Kidney tubule cell (primary cell): ENCODE measurements around the gene BNC2.
A peak's percentile ranks its signal among the peaks of the same experiment; 100 is the strongest.
"Not testable (repeated sequence)": the region's sequence is repeated elsewhere in the genome, so short reads cannot be mapped to it uniquely, and the experiment has no call there.

Source experiments
- DNase-seq: peaks from one replicate; pipeline ENCODE4 v3.0.0-alpha.2; 2018; ENCODE audit warnings: low spot score

Gene BNC2

DNA sequence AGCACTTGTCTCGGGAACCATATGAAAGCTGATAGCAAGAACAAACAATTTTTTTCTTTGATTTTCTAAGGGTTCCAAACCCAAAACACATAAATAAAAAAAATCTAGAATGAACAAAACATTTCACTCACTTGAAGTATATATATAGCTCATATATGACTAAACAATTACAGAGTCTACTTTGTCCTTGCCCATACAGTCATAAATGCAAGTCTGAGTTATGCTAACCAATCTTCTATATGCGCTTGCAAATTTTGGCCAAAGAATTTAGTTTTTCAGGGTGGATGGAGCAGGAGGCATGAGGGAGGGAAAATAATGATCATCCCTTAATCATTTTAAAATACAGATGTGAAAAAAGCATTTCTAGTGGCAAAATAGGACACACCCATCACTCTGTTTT is 370.1 kb downstream of the BNC2 start:
- no peak for DNase-seq

GRCh38 chr9:16499892-16500291 is 370.6 kb downstream of the BNC2 start:
- DNase-seq: no peak

- DNase-seq: no peak
Measured at GRCh38 chr9:16496908-16497307, 373.6 kb downstream of the BNC2 start.

- no peak for DNase-seq
Measured at GRCh38 chr9:16487915-16488314, 382.6 kb downstream of the BNC2 start.

GRCh38 chr9:16485575-16486321 is 384.7 kb downstream of the BNC2 start:
- DNase-seq: no peak

DNA sequence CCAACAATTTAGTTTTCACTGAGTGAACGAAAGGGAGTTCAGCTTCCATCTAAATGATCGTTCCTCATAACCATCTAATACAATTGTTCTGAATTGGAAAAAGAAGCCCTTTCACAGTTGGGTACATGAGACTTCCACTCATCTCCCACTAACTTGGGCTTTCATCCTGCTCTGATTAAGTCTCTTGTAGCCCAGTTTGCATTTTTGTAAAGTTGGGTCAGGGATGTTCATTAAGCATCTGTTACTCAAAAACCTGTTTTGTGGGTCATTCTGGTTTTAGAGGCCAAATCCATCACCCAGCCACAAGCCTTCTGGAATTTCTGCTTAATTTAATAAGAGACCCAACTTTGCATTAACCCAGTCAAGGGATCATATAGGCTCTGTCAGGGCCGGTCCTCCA is 385.3 kb downstream of the BNC2 start:
- DNase-seq: no peak

- no peak for DNase-seq
Measured at GRCh38 chr9:16484744-16485143, 385.7 kb downstream of the BNC2 start.

DNA sequence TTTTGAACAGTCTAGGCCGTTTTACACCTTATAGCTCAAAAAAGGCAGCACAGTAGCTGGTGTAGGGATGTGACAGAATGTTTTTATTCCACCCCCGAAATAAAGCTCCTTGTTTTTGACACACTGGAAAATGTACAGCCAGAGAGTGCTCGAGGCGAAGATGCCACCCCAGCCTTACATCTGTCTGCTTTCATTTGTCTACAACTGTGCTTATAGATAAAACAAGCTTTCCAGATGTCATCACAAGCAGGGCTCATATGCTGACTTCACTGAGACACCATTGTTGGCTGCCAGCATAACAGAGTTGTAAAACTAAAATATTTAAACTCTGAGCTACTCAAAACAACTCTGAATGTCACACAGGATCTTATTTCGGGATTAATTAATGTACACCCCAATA is 386.3 kb downstream of the BNC2 start:
- no peak for DNase-seq

- peak; percentile 26 for DNase-seq
Measured at GRCh38 chr9:16482764-16483163, 387.7 kb downstream of the BNC2 start.

DNA sequence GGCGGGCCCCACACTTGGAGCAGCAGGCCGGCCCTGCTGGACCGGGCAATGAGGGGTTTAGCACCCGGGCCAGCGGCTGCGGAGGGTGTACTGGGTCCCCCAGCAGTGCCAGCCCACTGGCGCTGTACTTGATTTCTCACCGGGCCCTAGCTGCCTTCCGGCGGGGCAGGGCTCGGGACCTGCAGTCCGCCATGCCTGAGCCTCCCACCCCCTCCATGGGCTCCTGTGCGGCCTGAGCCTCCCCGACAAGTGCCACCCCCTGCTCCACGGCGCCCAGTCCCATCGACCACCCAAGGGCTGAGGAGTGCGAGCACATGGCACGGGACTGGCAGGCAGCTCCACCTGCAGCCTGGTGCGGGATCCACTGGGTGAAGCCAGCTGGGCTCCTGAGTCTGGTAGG is 389.9 kb downstream of the BNC2 start:
- DNase-seq: not testable (repeated sequence)

DNA sequence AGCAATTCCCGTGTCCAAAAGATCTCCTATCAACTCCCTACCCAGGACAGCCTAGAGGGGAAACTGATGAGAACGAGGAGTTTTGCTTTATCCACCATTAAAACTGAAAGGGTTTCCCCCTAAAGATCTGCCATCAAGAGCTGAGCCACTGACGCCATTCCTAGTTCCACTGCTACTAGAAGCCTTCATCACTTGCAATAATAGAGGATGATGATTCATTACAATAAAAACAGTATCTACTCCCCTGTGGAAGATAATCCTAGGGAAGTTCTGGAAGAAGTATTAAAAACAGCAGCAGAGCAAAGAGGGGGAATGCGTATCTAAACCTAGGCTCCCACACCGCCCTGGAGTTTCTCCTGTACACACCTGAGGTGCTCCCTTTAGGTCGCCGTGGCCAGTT is 394.5 kb downstream of the BNC2 start:
- no peak for DNase-seq

- DNase-seq: no peak
Measured at GRCh38 chr9:16475257-16475656, 395.2 kb downstream of the BNC2 start.

- no peak for DNase-seq
Measured at GRCh38 chr9:16469184-16469583, 401.3 kb downstream of the BNC2 start.

DNA sequence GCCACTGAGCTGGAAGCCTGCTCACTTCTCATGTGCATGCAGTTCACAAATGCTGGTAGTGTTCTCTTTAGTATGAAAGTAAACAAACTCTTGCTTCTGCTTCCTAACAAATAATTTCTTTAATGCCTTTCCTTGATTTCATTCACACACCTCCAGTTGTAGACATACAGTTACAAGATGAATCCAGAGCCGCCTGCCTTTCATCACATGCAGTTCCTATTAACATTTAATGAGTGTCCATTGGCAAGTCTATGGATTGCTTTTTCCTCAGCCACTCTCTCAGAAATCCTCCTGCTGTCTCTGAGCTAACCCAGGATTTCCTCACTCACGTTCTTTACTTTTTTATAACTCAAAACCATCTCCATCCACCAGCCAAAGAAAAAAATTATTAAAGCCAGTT is 408.6 kb downstream of the BNC2 start:
- DNase-seq: no peak

DNA sequence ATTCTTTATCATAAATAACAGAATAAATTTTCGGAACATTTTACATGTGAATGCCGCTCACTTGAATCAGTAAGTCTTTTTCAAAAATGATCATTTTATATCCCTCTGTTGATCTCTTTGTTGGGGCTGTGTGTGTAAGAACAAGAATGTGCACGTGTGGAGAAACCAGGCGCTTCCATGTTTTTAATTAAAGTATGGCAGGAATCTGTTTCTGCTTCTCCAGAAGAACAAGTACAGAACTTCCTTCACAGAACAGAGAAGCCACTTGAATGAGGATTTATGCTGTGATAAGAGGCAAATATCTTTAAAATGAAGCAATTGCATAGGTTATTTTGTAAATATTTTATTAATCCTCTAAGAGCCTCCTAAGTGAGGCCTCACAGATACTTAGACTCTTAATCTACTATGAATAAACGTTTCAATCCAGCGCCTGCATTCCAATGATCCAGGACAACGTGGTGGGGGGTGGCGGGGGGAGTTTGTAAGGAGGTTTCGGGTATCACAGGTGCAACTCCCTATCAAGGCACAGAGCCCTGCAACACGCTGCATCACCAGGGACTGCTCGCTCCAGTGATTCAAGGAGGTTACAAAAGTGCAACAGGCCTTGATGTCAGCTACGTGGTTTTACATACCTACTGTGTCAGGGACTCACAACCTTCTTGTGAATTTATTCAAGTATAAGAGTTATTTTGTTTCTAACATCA is 409.2 kb downstream of the BNC2 start:
- peak; percentile 94 for DNase-seq

DNA sequence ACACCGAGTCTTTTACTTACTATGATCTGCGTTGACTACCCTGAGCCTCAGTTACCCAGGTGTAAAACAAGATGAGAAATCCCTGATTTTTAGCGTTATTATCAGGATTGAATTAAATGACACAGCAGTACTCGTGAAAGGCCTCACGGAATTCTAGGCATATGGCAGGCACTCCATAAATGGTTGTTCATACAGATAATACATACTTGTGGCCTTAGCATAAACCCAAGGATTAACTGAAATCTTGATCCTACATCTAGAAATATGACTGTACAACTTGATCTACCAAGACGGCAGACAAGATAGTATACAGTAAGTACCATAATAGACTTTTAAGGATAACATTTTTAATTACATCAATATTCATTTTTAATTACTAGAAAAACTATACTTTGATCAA is 409.8 kb downstream of the BNC2 start:
- no peak for DNase-seq

DNA sequence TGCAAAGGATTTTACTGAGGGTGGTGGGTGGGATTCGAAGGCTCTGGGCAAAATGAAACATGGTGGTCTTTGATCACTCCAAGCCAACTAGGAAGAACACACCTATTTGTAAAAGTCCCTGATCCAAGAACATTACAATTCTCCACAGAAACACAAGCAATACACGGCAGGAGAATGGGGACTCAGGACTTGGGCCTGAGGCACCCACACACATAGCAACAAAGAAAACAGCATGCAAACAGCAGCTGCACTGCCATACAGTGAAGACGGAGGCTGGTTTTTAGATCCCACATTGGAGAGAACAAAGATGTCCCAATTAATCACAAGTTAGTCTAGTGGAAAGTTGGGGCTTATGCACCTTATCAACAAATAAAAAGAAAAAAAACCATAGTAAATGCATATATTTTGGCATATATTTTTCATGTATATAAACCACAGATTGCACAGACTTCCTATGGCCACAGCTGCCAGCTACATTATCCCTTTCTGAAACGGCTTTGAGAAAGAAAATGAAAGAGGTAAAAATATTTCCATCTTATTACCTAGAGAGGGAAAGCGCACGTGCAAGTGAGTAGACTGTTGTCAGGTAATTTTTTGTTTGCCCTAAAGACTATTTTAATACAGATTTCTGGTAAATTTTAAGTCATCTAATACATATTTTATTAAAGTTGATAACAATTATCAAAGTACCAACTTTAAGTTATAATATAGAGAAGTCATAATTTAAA is 410.9 kb downstream of the BNC2 start:
- DNase-seq: no peak

GRCh38 chr9:16458696-16459420 is 411.6 kb downstream of the BNC2 start:
- DNase-seq: peak; percentile 44

DNA sequence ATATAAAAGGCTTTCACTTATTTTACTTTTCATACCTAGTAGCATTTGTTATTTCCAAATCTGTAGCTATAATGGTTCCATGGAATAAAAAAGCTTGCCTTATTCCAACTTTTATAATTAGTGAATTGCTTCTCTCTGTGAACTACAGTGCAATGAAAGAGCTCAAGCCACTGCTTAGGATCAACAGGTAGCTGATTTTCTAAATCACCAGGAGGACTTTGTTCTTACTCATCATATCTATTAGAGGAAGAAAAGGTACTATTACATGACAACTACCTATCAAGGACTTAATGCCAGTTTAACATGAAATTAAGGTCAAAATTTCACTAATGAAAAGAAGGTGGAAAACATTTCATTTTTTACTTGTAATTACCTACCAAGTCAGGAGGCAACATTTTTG is 414.6 kb downstream of the BNC2 start:
- DNase-seq: no peak

- no peak for DNase-seq
Measured at GRCh38 chr9:16453390-16453789, 417.1 kb downstream of the BNC2 start.

GRCh38 chr9:16450578-16450977 is 419.9 kb downstream of the BNC2 start:
- no peak for DNase-seq

GRCh38 chr9:16450043-16450442 is 420.4 kb downstream of the BNC2 start:
- DNase-seq: no peak
